Left hindlimb (tissue), 1 donor: Measurements from ENCODE around the gene CAP1.

Experiments
- DNase-seq: peaks from one replicate; pipeline ENCODE4 v3.0.0-alpha.2; 2018

The CAP1 gene

DNA sequence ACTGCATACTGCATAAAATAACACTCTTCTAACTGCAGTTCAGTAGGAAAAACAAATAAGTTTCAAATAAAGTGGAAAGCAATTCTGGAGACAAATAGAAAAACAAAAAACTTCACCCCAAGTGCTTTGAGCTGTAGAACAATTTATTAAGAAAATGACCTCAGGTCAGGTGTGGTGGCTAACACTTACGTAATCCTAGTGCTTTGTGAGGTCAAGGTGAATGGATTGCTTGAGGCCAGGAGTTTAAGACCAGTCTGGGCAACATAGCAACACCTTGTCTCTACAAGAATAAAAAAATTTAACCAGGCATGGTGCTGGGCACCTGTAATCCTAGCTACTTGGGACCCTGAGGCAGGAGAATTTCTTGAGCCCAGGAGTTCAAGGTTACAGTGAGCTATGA, 61.5 kb downstream of the CAP1 start:
- DNase-seq = no peak

GRCh38 chr1:40102896-40103295, 62.4 kb downstream of the CAP1 start:
- no peak for DNase-seq

GRCh38 chr1:40105028-40105427, 64.5 kb downstream of the CAP1 start:
- DNase-seq = no peak

GRCh38 chr1:40107290-40107959, 66.9 kb downstream of the CAP1 start:
- DNase-seq = no peak

DNA sequence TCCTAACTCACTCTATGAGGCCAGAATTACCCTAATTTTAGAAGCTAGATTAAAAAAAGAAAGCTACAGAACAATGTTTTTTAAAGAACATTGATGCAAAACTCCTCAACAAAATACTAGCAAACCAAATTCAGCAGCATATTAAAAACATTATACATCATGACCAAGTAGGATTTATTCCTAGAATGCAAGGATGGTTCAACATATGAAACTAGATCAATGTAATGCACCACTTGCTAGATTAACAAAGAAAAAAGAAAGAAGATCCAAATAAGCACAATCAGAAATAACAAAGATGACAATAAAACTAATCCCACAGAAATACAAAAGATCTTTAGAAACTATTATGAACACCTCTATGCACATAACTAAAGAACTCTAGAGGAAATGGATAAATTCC, 69.9 kb downstream of the CAP1 start:
- no peak for DNase-seq

DNA sequence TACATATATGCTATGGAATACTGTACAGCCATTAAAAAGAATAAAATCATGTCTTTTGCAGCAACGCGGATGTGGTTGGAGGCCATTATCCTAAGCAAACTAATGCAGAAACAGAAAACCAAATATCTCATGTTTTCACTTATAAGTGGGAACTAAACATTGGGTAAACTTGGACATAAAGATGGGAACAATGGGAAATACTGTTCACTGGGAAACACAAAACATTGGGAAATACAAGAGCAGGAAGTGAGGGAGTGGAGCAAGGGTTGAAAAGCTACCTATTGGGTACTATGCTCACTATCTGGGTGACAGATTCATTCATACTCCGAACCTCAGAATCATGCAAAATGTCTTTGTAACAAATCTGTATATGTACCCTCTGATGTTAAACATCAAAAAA, 73.9 kb downstream of the CAP1 start:
- no peak for DNase-seq

GRCh38 chr1:40120128-40120527, 79.6 kb downstream of the CAP1 start:
- DNase-seq = no peak
